Hippocampal formation (tissue), 2 donors: ENCODE data around the gene SLC22A13.
"Not testable (repeated sequence)": the region's sequence is repeated elsewhere in the genome, so short reads cannot be mapped to it uniquely, and the experiment has no call there.

Experiments
- DNase-seq, 2 donors: peaks; one replicate each; lab custom pipeline; 2025; lab: John Stamatoyannopoulos, UW

The SLC22A13 gene

GRCh38 chr3:38264779-38265178 lies 833 bp upstream of the SLC22A13 start:
- no peak for DNase-seq

- no peak for DNase-seq
Measured at GRCh38 chr3:38266810-38267209, 1.2 kb downstream of the SLC22A13 start.

- no peak for DNase-seq
Measured at GRCh38 chr3:38267662-38268061, 2.0 kb downstream of the SLC22A13 start.

- no peak for DNase-seq
Measured at GRCh38 chr3:38268087-38268486, 2.5 kb downstream of the SLC22A13 start.

GRCh38 chr3:38268522-38268921 lies 2.9 kb downstream of the SLC22A13 start:
- DNase-seq = no peak

- DNase-seq = no peak
Measured at GRCh38 chr3:38270606-38271005, 5.0 kb downstream of the SLC22A13 start.

GRCh38 chr3:38271553-38271952 lies 5.9 kb downstream of the SLC22A13 start:
- DNase-seq = no peak

GRCh38 chr3:38274864-38275649 lies 9.4 kb downstream of the SLC22A13 start:
- no peak for DNase-seq

- DNase-seq = no peak
Measured at GRCh38 chr3:38275658-38276057, 10.0 kb downstream of the SLC22A13 start.

GRCh38 chr3:38276081-38276916 lies 10.7 kb downstream of the SLC22A13 start:
- no peak for DNase-seq

- no peak for DNase-seq
Measured at GRCh38 chr3:38276917-38277630, 11.5 kb downstream of the SLC22A13 start.

- DNase-seq = no peak
Measured at GRCh38 chr3:38278841-38279240, 13.2 kb downstream of the SLC22A13 start.

- no peak for DNase-seq
Measured at GRCh38 chr3:38281895-38282686, 16.5 kb downstream of the SLC22A13 start, which contains the start of gene SLC22A14. Gene SLC22A14, plus strand, starts transcription at chr3:38282294. Its CDS starts 23,733 bp downstream, at chr3:38306027.

- DNase-seq = no peak
Measured at GRCh38 chr3:38283810-38284755, 18.5 kb downstream of the SLC22A13 start.

GRCh38 chr3:38284756-38285150 lies 19.1 kb downstream of the SLC22A13 start:
- DNase-seq = no peak

- not testable (repeated sequence) for DNase-seq
Measured at GRCh38 chr3:38289286-38290217, 23.9 kb downstream of the SLC22A13 start.

GRCh38 chr3:38297053-38297452 lies 31.4 kb downstream of the SLC22A13 start:
- not testable (repeated sequence) for DNase-seq

GRCh38 chr3:38297537-38297936 lies 31.9 kb downstream of the SLC22A13 start:
- DNase-seq = no peak
